Coronary artery (tissue), 2 donors: ENCODE data around the gene PCDHB4.
"Not testable (repeated sequence)": the region's sequence is repeated elsewhere in the genome, so short reads cannot be mapped to it uniquely, and the experiment has no call there.

ENCODE experiments used
- DNase-seq: peaks from one replicate; pipeline ENCODE4 v3.0.0-alpha.2; 2017; ENCODE audit warnings: low spot score
- H3K27ac ChIP-seq, 2 donors: fragments of 200-600 bp; sonication (generic); one replicate each; pipeline ENCODE4 v1.5.1; 2016 to 2019
- H3K4me3 ChIP-seq: fragments of 200-600 bp; sonication (generic); 2 replicates; pipeline ENCODE4 v1.5.1; 2016; ENCODE audit warnings: mild to moderate bottlenecking, moderate library complexity
- TF ChIP-seq, protein P1 (sequence below): fragments of 200-600 bp; sonication (generic); IDR thresholded peaks from one replicate; pipeline ENCODE4 v1.5.1; 2019; ENCODE audit warnings: antibody characterized with exemption

PCDHB4 gene

GRCh38 chr5:141155540-141156374, 34.1 kb downstream of the PCDHB4 start:
- no peak for DNase-seq
- TF ChIP-seq, protein P1, sequence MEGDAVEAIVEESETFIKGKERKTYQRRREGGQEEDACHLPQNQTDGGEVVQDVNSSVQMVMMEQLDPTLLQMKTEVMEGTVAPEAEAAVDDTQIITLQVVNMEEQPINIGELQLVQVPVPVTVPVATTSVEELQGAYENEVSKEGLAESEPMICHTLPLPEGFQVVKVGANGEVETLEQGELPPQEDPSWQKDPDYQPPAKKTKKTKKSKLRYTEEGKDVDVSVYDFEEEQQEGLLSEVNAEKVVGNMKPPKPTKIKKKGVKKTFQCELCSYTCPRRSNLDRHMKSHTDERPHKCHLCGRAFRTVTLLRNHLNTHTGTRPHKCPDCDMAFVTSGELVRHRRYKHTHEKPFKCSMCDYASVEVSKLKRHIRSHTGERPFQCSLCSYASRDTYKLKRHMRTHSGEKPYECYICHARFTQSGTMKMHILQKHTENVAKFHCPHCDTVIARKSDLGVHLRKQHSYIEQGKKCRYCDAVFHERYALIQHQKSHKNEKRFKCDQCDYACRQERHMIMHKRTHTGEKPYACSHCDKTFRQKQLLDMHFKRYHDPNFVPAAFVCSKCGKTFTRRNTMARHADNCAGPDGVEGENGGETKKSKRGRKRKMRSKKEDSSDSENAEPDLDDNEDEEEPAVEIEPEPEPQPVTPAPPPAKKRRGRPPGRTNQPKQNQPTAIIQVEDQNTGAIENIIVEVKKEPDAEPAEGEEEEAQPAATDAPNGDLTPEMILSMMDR, result no peak
- Histone ChIP-seq H3K27ac (no peak overlapping the region), H3K4me3 (no peak overlapping the region)

GRCh38 chr5:141157356-141157755, 35.7 kb downstream of the PCDHB4 start:
- not testable (repeated sequence) for H3K27ac ChIP-seq, H3K4me3 ChIP-seq, DNase-seq

DNA sequence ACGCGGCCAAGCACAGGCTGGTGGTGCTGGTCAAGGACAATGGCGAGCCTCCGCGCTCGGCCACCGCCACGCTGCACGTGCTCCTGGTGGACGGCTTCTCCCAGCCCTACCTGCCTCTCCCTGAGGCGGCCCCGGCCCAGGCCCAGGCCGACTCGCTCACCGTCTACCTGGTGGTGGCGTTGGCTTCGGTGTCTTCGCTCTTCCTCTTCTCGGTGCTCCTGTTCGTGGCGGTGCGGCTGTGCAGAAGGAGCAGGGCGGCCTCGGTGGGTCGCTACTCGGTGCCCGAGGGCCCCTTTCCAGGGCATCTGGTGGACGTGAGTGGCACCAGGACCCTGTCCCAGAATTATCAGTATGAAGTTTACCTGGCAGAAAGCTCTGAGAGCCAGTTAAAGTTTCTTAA, 36.3 kb downstream of the PCDHB4 start:
- H3K4me3 ChIP-seq, H3K27ac ChIP-seq, DNase-seq: not testable (repeated sequence)

DNA sequence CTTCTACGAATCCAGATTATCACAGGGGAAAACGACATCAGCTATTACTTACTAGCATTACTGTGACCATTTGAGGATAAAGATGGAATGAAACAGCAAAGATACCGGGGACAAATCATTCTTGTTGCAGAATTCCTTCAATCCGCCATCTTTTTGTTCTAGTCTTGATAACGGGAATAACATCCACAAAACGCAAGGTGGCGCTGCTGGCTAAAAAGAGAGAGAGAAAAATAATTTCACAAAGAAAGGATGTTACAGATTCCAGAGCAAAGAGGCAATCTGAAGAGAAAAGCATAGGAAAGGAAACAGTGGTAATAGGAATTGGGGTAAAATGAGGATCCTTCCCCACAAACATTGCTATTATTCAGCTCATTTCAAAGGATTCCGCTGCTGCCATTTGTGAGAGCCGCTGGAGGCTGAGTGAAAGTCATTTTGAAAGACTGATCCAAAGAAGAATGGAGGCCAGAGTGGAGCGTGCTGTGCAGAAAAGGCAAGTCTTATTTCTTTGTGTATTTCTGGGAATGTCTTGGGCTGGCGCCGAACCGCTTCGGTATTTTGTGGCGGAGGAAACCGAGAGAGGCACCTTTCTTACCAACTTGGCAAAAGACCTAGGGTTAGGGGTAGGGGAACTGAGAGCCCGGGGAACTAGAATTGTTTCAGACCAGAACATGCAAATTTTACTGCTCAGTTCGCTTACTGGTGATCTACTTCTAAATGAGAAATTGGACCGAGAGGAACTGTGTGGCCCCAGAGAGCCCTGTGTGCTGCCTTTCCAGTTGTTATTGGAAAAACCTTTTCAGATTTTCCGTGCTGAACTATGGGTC, 51.0 kb downstream of the PCDHB4 start, which contains the start of gene PCDHB7:
Gene PCDHB7 (plus strand): TSS at position 264 of the 824 bp plus-strand sequence. CDS start 192 bp downstream, at position 456.
- H3K27ac ChIP-seq, result no peak within 1 kb of the TSS
- DNase-seq, result no peak

DNA sequence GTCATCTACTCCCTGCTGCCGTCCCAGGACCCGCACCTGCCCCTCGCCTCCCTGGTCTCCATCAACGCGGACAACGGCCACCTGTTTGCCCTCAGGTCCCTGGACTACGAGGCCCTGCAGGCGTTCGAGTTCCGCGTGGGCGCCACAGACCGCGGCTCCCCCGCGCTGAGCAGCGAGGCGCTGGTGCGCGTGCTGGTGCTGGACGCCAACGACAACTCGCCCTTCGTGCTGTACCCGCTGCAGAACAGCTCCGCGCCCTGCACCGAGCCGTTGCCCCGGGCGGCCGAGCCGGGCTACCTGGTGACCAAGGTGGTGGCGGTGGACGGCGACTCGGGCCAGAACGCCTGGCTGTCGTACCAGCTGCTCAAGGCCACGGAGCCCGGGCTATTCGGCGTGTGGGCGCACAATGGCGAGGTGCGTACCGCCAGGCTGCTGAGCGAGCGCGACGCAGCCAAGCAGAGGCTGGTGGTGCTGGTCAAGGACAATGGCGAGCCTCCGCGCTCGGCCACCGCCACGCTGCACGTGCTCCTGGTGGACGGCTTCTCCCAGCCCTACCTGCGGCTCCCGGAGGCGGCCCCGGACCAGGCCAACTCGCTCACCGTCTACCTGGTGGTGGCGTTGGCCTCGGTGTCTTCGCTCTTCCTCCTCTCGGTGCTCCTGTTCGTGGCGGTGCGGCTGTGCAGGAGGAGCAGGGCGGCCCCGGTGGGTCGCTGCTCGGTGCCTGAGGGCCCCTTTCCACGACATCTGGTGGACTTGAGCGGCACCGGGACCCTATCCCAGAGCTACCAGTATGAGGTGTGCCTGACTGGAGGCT, 52.9 kb downstream of the PCDHB4 start:
- not testable (repeated sequence) for H3K27ac ChIP-seq, DNase-seq
- peak overlapping the region; percentile 41 for H3K4me3 ChIP-seq

More for the DNA sequence above, 51.0 kb downstream of the PCDHB4 start, which contains the start of gene PCDHB7:
- TF ChIP-seq, protein P1, result no peak
- peak within 1 kb of the TSS; percentile 48 for H3K4me3 ChIP-seq
